Neutrophil (primary cell): ENCODE data around the gene GYPC.

Experiments
- H3K27ac ChIP-seq: fragments of 200-600 bp; sonication (generic); 2 replicates; pipeline ENCODE4 v1.5.1; 2016; ENCODE audit warnings: mild to moderate bottlenecking, moderate library complexity
- H3K27me3 ChIP-seq: fragments of 200-600 bp; sonication (generic); 2 replicates; pipeline ENCODE4 v1.6.0; 2016; ENCODE audit warnings: mild to moderate bottlenecking
- H3K36me3 ChIP-seq: fragments of 200-600 bp; sonication (generic); 2 replicates; pipeline ENCODE4 v1.5.1; 2017
- H3K4me1 ChIP-seq, 2 experiments: fragments of 200-600 bp in 1 of 2; sonication (generic) in 1 of 2; 1 replicate in 1 of 2; 2 replicates in 1 of 2; pipeline versions ENCODE4 v1.5.1 to v1.6.1; 2013 to 2016; ENCODE audit warnings: low read depth in 1 of 2, low read length in 1 of 2, mild to moderate bottlenecking in 1 of 2, moderate library complexity in 1 of 2; ENCODE audit not compliant: control insufficient read depth in 1 of 2, insufficient read depth in 1 of 2
- H3K4me3 ChIP-seq, 2 experiments: fragments of 200-600 bp in 1 of 2; sonication (generic) in 1 of 2; 1 replicate in 1 of 2; 2 replicates in 1 of 2; pipeline ENCODE4 v1.5.1; 2013 to 2016; ENCODE audit warnings: low read depth in 1 of 2, low read length in 1 of 2, mild to moderate bottlenecking in 1 of 2, moderate library complexity in 1 of 2
- H3K9me3 ChIP-seq: fragments of 200-600 bp; sonication (generic); 2 replicates; pipeline ENCODE4 v1.5.1; 2016
- TF ChIP-seq, protein P1 (sequence below): fragments of 200-600 bp; sonication (generic); IDR thresholded peaks from 2 replicates; pipeline ENCODE4 v1.5.1; 2016; ENCODE audit warnings: antibody characterized with exemption

The GYPC gene

DNA sequence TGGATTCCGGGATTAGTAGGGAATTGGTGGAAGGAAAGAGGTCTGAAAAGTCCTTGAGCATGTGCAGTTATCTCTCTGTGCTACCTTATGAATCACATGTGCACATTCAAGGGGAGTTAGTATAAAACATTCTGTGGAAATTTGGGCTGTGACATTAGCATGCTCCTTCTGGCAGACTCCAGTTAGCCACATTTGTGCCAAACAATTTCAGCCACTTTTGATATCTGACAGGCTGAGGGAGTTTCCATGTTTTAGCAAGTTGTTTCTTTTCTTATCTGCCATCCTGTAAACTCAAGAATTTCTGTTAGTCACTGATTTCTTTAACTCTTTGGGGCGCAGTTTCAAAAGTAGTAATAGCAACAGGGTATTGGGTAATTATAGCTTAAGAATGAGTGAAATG, 28.3 kb upstream of the GYPC start:
- Histone ChIP-seq H3K36me3 (no peaks in the 10 kb centered on the region), H3K27ac (no peak overlapping the region), H3K9me3 (no peaks in the 10 kb centered on the region), H3K27me3 (no peaks in the 10 kb centered on the region), H3K4me3 (no peak overlapping the region), H3K4me1 (no peaks in the 10 kb centered on the region)
- TF ChIP-seq, protein P1, sequence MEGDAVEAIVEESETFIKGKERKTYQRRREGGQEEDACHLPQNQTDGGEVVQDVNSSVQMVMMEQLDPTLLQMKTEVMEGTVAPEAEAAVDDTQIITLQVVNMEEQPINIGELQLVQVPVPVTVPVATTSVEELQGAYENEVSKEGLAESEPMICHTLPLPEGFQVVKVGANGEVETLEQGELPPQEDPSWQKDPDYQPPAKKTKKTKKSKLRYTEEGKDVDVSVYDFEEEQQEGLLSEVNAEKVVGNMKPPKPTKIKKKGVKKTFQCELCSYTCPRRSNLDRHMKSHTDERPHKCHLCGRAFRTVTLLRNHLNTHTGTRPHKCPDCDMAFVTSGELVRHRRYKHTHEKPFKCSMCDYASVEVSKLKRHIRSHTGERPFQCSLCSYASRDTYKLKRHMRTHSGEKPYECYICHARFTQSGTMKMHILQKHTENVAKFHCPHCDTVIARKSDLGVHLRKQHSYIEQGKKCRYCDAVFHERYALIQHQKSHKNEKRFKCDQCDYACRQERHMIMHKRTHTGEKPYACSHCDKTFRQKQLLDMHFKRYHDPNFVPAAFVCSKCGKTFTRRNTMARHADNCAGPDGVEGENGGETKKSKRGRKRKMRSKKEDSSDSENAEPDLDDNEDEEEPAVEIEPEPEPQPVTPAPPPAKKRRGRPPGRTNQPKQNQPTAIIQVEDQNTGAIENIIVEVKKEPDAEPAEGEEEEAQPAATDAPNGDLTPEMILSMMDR, result no peak

DNA sequence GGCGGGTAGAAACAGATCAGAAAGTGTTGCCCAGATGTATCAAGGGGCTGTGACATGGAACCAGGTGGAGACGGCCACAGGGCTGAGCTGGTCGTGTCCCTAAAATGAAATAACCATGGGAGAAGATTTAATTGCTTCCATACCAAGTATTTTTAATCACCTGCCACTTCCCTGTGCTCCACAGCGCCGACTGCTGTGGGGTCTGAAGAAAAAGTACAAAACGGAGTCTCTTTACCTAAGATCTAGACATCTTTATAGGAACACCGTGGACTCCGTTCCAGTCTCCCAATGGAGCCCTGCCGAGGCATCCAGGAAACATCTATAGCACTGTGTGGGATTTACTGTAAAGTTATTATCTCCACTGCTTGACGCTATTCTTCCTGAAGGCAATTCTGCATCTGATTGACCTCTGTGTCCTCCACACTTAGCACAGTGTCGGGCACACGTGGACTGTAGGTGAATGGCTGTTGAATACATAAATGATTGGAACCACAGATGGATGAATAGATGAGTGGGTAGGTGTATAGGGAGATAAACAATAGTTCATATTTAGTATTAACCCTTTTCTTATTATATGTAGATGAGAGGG, 21.6 kb upstream of the GYPC start:
- H3K27ac ChIP-seq, result no peak overlapping the region
- no peaks in the 10 kb centered on the region for H3K4me1 ChIP-seq
- no peak overlapping the region for H3K4me3 ChIP-seq
- H3K9me3 ChIP-seq, result no peaks in the 10 kb centered on the region
- no peaks in the 10 kb centered on the region for H3K27me3 ChIP-seq
- TF ChIP-seq, protein P1, result no peak
- H3K36me3 ChIP-seq, result no peaks in the 10 kb centered on the region

DNA sequence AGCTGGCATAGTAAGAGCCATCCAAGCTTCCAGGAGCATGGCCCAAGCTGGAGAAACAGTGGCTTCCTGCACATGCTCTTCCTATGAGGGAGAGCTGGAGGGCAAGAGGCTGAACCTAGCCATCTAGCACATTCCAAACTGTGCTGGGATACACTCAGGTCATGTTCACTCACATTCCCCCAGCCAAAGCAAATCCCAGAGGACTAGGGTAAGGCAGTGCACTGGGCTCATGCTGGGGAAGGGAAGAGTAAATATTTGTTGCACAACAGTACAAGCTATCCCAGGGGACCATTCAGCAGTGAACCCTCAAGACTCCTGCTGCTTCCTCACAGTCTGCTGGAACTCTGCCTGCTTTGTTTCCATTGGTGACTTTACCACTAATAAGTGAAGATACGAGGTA, 20.7 kb upstream of the GYPC start:
- H3K27me3 ChIP-seq, result no peaks in the 10 kb centered on the region
- H3K4me3 ChIP-seq, result no peak overlapping the region
- H3K9me3 ChIP-seq, result no peaks in the 10 kb centered on the region
- no peaks in the 10 kb centered on the region for H3K4me1 ChIP-seq
- TF ChIP-seq, protein P1, result no peak
- H3K27ac ChIP-seq, result no peak overlapping the region
- no peaks in the 10 kb centered on the region for H3K36me3 ChIP-seq

DNA sequence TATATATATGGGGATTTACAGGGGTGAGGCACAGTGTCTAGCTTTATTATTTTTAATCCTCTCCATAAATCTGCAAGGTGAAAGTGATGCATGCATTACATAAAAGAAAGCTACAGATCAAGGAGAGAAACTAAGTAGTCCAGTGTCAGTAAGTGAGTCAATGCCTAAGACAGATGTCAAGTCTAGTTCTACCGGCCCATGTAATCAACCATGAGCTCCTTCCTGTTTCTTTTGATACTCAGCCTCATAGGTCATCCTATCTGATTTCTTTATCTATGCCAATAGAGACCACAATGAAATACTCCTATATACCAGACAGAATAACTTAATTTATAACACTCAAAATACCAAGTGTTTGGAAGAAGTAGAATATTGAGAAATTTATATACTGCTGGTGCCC, 20.2 kb upstream of the GYPC start:
- no peak overlapping the region for H3K27ac ChIP-seq
- H3K4me1 ChIP-seq, result no peaks in the 10 kb centered on the region
- TF ChIP-seq, protein P1, result no peak
- no peaks in the 10 kb centered on the region for H3K9me3 ChIP-seq
- H3K36me3 ChIP-seq, result no peaks in the 10 kb centered on the region
- no peaks in the 10 kb centered on the region for H3K27me3 ChIP-seq
- H3K4me3 ChIP-seq, result no peak overlapping the region

DNA sequence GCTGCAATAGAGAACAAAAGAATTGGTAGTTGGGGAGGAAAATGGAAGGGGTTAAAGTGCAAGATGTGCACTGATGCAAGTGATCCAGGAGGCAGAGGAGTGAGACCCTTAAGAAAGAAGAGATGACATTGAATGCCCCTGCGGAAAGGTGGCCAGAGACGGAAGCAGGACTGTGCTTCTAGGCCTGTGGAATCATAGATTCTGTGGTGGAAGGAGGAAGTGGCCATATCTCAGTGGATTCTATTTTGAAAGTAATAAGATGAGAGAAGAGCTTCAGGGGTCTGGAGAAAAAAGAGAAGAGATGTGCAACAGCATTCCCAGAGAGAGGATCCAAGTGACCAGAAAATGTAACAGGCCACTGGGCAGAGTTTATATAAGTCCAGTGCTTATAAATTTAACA, 18.6 kb upstream of the GYPC start:
- Histone ChIP-seq H3K4me1 (no peaks in the 10 kb centered on the region), H3K36me3 (no peaks in the 10 kb centered on the region), H3K9me3 (no peaks in the 10 kb centered on the region), H3K27ac (no peak overlapping the region), H3K4me3 (no peak overlapping the region), H3K27me3 (no peaks in the 10 kb centered on the region)
- TF ChIP-seq, protein P1, result no peak

DNA sequence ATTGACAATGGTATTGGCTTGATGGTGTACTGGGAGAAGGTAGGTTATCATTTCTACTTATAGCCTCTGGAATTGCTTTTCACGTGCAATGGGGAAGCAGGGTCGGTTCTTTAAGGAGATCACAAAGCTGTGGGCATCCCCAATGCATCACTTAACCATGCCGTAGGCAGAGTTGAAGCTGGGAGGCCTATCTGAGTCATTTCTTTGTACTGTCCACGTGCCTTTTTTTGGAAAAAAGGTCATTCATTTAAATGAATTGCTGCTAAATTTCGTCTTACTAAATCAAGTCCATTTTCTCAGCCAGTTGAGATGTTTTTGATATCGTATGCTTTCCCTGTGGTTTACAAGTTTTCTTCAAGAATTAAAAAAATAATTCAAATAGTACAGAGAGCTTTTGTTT, 17.2 kb upstream of the GYPC start:
- H3K27ac ChIP-seq, result no peak overlapping the region
- H3K27me3 ChIP-seq, result no peaks in the 10 kb centered on the region
- TF ChIP-seq, protein P1, result no peak
- H3K36me3 ChIP-seq, result no peaks in the 10 kb centered on the region
- no peak overlapping the region for H3K4me3 ChIP-seq
- H3K4me1 ChIP-seq, result peaks cover 0 to 2% of the 10 kb centered on the region in 2 experiments
- no peaks in the 10 kb centered on the region for H3K9me3 ChIP-seq
